C4-2B (cell line): Measurements from ENCODE around the gene DNAH8.

Experiments used
- CTCF ChIP-seq: fragments of 450-650 bp; conservative IDR thresholded peaks from 2 replicates; pipeline ENCODE4 v1.5.1; 2017; ENCODE audit warnings: mild to moderate bottlenecking
- ZFX ChIP-seq: fragments of 450-650 bp; IDR thresholded peaks from 2 replicates; pipeline ENCODE4 v1.6.1; 2017

- TF ChIP-seq CTCF (peak; percentile 27), ZFX (no peak)
Observed at GRCh38 chr6:38720295-38720694, 5.2 kb downstream of the DNAH8 start.
